CD4-positive, alpha-beta T cell treated with Interferon gamma for 1 hour (primary cell): Measurements from ENCODE around the gene SH3BP2.

ENCODE experiments used
- DNase-seq: peaks from one replicate; pipeline ENCODE4 v3.0.0-alpha.2; 2020

SH3BP2 gene

GRCh38 chr4:2858451-2859217 is 65.7 kb downstream of the SH3BP2 start:
- no peak for DNase-seq

- no peak for DNase-seq
Observed at GRCh38 chr4:2859514-2859913, 66.6 kb downstream of the SH3BP2 start.

- DNase-seq, result no peak
Observed at GRCh38 chr4:2860391-2861348, 67.8 kb downstream of the SH3BP2 start.

GRCh38 chr4:2861631-2862436 is 68.9 kb downstream of the SH3BP2 start:
- no peak for DNase-seq

- no peak for DNase-seq
Observed at GRCh38 chr4:2862528-2862927, 69.6 kb downstream of the SH3BP2 start.

GRCh38 chr4:2863649-2864048 is 70.8 kb downstream of the SH3BP2 start:
- no peak for DNase-seq

GRCh38 chr4:2865196-2865780 is 72.4 kb downstream of the SH3BP2 start:
- no peak for DNase-seq

- no peak for DNase-seq
Observed at GRCh38 chr4:2866160-2866861, 73.4 kb downstream of the SH3BP2 start.

GRCh38 chr4:2866891-2867290 is 74.0 kb downstream of the SH3BP2 start:
- DNase-seq, result no peak

- DNase-seq, result no peak
Observed at GRCh38 chr4:2867758-2868491, 75.0 kb downstream of the SH3BP2 start.

GRCh38 chr4:2868877-2869487 is 76.1 kb downstream of the SH3BP2 start:
- no peak for DNase-seq

- no peak for DNase-seq
Observed at GRCh38 chr4:2869659-2870058, 76.8 kb downstream of the SH3BP2 start.

- no peak for DNase-seq
Observed at GRCh38 chr4:2870082-2870481, 77.2 kb downstream of the SH3BP2 start.

- no peak for DNase-seq
Observed at GRCh38 chr4:2871466-2871865, 78.6 kb downstream of the SH3BP2 start.

GRCh38 chr4:2871911-2872310 is 79.0 kb downstream of the SH3BP2 start:
- DNase-seq, result peak; percentile 6

- no peak for DNase-seq
Observed at GRCh38 chr4:2873329-2873728, 80.4 kb downstream of the SH3BP2 start.

GRCh38 chr4:2874861-2875260 is 82.0 kb downstream of the SH3BP2 start:
- no peak for DNase-seq

GRCh38 chr4:2875556-2875955 is 82.7 kb downstream of the SH3BP2 start:
- no peak for DNase-seq

- DNase-seq, result no peak
Observed at GRCh38 chr4:2878346-2878745, 85.5 kb downstream of the SH3BP2 start.

GRCh38 chr4:2879026-2879425 is 86.1 kb downstream of the SH3BP2 start:
- DNase-seq, result no peak

GRCh38 chr4:2881431-2881830 is 88.5 kb downstream of the SH3BP2 start:
- no peak for DNase-seq
